ENCODE measurements around the gene SH2D3A.

Gene SH2D3A

DNA sequence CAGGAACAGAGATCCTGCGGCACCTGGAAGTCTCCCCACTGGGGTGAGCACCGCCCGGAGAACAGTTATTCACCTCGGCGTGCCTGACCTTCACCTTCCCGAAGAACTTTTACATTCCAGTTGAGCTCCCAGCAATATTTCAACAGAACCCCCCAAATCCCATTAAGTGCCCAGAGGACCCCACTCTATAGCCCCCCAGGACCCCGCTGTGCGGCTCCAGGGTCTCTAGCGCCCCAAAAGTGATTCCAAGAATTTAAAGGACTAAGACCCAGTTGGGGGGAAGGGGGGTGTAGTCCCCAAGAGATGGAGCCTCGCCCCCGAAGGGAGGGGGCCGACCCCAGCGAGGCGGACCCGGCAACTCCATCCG, 30.3 kb downstream of the SH2D3A start:
- FAIRE-seq, result no peak

DNA sequence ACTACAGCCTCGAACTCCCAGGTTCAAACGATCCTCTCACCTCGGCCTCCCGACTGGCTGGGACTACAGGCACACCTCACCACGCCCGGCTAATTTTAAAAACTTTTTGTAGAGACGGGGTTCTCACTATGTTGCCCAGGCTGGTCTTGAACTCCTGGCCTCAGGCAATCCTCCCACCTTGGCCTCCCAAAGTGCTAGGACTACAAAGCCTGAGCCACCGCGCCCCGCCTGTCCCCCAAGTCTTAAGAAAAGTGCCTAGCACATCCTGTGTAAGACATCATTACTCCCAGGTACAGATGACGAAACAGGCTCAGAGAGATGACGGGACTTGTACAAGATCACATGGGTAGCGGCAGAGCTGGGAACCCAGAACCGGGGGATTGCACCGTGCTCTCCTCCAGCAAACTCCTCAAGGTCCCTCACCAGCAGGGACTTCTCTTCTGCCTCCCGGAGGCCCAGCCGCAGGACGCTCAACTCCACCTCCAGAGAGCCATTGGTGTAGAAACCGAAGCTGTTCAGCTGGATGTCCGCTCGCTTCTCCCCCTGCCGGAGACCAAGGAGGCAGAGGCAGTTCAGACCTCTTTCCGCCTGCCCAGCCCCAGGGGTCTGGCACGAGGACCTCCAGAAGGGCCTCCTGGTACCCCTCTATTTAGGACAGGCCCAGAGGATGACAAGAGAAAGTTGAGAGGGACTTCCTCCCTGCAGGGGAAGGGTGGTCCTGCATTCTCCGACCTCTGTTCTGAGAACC, 30.9 kb downstream of the SH2D3A start:
- no peak for FAIRE-seq

DNA sequence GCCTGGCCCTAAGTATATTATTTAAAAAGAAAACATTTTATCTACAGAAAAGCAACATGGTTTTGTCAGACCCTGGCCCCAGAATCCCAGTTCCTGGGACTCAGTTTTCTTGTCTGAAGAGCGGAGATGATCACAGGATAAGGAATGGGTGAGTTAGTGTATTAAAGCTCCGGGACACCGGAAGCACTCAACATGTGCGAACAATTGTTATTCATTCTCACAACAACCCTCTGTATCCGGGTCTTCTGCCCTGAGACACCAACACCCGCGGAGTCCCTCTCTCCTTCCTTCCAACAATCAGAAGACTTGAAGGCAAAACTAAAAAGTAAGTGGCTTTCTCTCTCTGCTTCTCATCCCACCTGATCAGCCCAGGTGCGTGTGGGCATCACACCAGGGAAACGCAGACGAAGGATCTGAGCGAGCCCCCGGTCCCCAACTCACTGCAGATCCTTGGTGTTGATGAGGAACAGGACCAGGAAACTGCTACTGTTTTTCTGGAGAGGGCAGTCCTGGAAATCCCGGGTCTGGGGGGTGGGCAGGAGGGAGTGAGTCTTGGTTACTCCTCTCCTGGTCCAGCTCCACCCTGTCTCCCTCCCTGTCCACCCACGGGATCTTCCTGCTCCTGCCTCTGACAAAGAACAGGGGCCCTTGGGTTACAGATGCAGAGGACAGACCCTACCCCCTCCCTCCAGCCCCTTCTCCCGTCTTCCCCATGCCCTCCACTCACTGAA, 31.9 kb downstream of the SH2D3A start:
- no peak for FAIRE-seq

DNA sequence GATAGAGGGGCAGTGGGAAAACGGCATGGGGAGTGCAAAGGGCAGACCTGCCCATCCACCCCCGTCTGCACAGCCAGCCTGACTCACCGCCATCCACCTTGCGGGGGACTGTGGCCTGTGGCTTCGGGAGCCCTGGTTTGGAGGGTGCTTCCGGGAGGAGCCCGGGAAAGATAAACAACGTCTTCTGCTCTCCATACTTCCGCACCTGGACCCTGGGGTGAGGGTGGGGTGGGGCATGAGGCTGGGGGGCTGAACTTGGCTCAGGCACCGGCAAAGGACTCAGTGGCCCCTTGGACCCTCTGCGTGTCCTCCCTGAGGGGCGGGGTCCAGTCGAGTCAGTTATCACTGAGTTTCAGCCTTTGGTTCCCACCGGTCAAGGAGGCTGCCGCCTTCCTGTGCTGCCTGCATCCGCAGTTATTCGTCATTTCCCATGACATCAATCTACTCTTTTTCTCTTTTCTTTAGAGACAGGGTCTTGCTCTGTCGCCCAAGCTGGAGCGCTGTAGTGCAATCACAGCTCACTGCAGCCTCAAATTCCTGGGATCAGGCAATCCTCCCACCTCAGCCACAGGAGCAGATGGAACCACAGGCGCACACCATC, 33.0 kb downstream of the SH2D3A start:
- no peak for FAIRE-seq

DNA sequence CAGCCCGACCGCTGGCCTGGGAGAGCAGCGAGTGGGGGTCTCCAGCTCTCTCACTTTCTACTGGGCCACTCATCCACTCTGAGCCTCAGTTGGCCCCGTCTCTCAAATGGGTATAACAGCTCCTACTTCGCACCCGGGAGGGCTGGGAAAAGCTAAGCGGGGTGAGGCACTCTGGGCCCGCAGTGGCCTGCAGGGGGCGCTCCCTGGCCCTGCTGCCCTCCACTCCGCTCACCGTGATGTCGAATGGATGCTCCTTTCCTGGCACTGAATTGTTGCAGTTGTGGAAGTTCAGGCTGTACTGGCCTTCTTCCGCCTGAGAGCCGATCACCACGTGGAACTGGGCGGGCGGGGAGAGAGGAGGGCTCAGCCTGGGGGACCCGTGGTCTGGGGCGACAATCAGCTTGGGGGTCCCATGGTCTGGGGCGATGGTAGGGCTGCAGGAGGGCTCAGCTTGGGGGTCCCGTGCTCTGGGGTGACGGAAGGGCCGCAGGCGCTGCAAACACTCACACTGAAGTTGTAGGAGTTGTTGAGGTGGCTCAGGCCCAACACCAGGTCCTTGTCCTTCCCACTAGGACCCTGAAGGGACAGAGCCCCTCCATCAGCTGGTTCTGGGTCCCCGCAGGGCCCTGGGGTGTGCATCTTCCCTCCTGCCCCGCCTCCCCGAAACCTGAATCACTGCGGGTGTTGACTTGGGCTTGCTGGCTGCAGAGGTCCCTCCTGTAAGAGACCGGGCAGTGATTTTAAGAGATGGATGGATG, 33.7 kb downstream of the SH2D3A start:
- no peak for FAIRE-seq

DNA sequence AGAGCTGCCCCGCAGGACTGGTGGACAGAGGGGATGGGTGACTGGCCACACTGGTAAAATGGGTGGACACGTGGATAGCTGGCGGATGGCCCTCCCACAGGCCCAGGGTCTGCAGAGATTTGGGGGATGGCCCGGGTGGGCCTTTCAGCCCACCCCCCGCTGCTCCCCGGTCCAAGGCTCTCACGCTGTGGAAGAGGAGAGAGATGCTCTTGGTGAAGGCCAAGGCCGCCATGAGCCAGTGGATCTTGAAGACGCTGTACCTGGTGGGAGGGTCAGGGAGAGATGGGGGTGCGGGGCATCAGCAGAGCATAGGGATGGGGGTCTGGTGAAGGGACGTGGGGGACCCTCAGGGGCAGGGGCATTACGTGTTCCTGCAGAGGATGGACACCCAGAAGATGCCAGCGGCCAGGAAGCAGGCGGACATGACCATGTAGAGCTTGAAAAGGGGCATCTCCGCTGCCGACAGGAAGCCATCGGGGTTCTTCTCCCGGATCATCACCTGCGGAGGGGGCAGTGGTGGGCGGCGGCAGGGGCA, 34.4 kb downstream of the SH2D3A start:
- no peak for FAIRE-seq

DNA sequence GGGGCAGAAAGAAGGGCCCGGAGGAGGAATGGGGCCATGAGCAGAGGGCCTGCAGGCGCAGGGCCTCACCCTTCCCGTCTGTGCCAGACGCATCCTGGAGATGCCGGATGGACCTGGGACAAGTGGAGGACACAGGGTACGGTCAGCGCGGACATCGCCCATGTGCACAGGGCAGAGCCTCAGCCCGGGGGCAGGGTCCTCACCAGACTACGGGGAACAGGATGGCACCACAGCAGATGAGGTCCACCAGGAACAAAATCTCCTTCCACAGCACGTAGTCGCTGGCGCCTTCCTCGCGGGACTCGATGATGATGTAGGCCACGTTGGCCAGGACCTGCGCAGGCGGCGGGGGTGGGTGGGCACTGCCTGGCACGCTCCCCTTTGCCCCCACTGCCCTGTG, 35.4 kb downstream of the SH2D3A start:
- no peak for FAIRE-seq

DNA sequence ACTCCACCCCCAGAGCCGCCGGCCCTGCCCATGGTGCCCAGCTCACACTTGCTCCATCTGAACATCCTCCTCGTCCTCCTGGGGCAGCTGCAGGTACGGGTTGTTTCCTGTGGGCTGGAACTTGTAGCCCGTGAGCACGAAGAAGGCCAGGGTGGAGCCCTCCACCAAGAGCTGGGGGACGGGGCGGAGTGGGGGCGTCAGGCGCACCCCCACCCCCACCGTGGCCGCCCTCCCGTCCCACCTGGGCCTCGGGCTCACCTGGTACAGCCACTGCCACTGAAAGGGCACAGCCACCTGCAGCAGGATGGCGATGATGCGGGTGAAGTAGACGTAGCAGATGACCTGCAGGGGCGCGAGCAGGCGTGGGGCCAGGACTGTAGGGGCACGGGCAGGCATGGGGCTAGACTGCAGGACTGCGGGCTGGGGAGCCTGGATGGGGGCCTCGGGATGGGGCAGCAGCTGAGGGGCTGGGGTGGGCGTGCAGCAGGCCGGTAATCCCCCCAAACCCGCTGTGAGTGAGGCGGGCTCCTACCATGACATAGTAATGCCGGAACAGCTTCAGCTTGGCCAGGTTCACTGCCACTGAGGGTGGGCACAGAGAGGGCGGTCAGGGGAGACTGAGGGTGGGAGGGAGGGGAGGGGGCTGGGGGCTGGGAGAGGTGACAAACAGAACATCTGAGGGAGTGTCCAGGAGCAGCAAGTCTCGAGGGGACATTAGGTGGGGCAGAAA, 36.1 kb downstream of the SH2D3A start:
- no peak for FAIRE-seq

DNA sequence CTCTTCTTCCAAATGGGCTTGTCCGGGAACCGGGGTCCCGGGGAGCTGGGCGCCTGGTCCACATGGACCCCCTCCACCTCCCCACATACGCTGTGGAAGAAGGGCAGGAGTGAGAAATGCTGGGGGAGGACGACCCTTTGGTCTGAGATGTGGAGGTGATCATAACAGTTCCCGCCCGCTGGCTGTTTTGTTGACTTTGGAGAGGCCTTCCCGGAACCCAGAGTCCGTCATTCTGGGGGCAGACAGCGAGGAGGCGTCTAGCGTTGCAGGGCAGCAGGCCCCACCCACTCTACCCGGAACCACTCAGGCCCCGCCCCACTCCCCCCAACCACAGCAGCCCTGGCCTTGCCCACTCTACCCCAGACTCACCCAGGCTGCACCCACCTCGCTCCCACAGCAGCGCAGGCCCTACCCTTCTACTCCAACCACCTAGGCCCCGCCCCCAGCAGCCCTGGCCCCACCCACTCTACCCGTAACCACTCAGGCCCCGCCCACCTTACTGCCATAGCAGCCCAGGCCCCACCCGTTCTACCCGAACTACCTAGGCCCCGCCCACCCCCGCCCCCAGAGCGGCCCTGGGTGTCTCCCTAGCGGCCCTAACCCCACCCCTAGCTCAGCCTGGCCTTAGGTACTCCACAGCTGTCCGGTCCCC, 37.0 kb downstream of the SH2D3A start:
- no peak for FAIRE-seq

DNA sequence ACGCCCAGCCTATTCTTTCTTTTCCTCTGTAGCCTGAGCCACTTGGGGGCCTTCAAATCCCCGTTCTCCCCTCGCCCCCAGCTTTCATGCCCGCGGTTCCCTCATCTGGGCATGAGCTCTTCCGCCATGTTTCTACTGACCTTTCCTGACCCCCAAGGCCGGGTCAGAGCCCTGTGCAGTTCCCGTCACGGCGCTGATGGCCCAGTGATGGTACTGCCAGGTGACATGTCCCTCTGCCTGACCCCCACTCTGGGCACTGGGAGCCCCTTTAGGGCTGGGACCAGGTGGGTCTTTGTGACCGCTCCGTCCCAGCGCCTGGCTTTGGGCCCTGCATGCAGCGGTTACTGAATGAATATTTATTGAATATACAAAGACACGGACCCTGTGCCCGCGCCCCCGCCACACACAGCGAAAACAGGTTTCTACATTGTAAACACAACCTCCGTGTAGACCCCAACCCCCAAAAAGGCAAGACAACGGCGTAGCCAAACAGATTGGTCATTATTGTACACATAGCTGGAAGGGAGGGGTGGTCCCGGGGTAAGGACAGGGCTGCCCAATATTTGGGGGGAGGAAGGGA, 37.6 kb downstream of the SH2D3A start:
- FAIRE-seq, result no peak

DNA sequence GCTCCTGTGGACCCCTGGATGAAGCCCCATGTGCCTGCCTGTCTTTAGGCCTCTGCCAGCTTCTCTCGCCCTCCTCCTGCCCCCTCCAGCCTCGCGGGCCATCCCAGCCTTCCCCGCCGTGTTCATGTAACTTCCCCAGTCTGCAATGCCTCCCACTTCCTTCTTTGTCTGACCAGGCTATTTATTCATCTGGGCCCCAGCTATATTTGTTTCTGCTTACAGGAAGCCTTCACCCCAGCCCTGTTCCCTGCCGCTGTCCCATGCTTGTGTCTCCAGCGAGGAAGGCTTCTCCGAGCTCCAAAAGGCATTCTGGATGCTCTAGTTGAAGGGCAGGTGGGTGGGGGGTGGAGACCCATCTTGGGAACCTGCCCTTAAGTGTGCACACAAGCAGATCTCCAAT, 38.9 kb downstream of the SH2D3A start:
- FAIRE-seq, result no peak

DNA sequence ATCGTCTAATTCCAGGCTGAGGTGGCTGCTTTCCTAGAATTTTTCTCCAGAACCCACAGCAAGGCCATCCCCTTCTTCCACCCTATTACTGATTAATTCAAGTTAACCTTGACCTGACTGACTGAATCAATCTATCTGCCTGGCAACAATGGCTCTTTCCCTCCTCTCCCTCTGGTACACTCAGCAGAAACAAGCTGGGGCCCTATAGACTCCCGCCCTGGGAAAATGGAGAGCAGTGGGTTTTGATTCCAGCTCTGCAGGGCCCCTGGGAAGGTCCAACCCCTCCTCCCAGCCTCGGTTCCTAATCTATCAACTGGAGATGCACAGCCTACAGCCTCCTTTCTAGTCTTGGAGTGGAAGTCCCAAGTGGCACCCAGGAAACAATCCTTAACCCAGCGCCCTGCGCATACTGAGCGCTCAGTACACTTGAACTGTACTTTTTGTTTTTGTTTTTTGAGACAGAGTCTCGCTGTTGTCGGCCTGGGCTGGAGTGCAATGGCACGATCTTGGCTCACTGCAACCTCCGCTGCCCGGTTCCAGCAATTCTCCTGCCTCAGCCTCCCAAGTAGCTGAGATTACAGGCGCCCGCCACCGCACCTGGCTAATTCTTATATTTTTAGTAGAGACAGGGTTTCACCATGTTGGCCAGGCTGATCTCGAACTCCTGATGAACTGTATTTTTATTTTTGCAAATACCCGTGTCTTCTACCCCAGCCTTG, 41.6 kb downstream of the SH2D3A start:
- FAIRE-seq, result no peak

DNA sequence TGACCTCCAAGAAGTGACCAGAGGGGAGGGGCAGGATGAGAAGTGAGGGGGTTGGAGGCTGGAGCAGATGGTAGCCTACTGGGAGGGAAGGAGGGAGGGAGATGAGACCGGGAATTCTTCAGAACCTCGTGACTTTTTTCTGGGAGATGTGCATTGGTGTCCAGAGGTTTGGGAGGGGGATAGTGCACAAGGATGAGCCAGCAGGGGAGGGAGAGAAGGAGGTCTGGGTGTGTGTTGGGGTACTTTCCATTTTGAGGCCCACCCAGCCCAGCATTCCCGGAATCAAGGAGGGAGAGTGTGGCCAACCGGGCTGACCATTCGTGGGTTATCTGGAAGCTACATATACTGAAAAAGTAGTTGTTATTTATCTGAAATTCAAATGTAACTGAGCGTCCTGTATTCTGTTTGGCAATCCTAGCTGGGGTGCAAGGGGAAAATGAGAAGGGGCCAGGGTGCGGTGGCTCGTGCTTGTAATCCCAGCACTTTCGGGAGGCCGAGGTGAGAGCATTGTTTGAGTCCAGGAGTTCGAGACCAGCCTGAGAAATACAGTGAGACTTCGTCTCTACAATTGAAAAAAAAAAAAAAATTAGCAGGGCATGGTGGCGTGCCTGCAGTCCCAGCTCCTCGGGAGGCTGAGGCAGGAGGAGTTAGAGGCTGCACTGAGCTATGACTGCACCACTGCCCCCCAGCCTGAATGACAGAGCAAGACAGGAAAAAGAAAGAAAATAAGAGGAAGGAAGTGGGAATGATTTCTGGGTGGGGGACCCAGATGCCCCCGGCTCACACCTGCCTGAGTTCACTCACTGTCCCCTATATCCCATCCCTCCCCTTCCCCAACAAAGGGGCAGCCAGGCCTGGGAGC, 42.4 kb downstream of the SH2D3A start:
- no peak for FAIRE-seq

DNA sequence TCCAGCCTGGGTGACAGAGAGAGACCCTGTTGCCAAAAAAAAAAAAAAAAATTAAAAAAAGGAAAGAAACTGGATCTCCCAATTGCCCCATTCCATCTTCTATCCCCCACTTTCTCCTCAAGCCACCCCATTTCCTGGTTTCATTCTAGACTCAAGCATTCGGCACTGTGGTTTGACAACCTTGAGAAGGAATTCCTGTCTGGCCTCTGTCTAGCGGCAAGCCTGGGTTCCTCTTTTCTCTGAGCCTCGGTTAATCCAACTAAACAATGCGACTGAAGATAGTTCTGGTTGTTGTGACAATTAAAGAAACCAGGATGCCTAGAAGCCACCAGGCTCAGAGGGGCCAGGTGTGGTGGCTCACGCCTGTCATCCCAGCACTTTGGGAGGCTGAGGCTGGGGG, 43.5 kb downstream of the SH2D3A start:
- no peak for FAIRE-seq

DNA sequence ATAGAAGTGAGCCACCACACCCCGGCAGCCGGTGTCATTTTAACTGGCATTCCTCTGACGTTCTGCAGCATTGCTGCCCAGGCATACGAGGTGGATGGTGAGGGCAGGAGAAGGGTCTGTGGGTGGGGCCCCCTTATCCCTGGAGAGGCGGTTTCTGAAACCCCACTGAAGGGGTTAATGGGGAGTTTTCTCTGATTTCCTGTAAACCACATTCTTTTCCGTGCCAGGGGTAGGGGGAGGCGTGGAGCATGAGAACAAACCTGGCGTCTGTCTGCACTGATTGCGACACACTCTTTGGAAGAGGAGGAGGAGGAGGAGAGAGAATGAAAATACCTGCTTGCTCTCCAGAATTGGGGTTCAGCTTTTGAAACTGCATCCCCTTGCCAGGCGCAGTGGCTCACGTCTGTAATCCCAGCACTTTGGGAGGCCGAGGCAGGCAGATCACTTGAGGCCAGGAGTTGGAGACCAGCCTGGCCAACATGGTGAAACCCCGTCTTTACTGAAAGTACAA, 44.1 kb downstream of the SH2D3A start:
- no peak for FAIRE-seq

DNA sequence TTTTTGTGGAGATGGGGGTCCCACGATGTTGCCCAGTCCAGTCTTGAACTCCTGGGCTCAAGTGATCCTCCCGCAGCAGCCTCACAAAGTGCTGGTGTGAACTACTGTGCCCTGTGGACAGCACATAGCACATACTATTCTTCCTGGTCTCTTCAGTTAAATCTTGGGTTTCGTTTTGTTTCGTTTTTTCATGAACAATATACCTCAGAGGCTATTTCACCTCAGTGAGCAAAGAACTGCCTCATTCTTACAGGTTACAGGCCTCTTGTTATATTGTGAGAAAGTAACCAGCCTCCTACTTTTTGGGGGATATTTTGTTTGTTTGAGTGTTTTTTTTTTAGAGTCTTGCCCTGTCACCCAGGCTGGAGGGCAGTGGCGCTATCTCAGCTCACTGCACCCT, 45.5 kb downstream of the SH2D3A start:
- no peak for FAIRE-seq

DNA sequence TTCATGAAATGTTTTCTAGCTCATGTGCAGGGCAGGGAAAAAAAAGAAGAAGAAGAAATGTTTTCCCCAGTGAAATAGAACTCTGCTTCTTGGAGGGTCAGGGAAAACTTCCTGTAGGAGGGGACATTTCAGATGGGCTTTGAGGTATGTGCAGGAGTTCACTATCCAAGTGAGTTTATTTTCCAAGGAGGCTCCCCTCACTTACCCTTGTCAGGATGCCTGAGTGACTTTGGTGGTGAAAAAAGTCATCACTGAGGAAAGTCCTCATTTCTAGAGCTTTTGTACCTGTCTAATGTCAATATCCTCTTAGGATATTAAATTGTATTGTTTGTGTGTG, 46.1 kb downstream of the SH2D3A start:
- FAIRE-seq, result no peak

DNA sequence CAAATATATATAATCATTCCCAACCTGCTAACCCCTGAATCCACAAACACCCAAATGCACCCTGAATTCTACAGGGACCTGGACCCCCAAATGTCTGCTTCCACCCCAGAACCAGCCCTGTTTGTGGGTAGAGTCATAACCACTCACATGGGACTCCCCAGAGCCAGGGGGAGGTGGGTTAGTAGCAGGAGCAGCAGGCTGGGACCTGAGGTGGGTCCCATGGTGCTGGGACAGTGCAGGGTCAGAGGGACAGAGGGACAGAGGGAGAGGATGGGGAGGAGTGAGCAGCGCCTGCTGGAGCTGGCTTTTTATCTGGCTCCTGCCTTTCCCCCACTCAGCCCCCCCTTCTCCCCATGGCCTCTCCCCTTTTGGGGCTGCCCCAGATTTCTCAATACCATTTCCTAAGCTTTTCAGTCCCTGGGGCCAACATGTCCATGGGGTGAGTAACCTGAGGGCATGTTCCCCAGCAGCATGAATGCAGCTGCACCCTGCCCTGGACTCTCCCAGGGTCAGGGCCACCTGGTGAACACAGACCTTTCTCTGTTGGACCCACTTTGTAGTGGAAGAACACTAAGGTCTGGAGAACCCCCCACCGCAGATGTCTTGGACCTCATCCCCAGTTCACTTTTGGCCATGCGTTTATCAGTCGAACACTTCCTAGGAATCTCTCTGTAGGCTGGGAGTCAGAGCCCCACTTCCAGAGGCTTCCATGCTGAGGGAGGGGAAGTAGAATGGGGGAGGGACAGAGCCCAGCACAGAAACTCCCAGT, 46.7 kb downstream of the SH2D3A start, which contains the start of gene C3:
C3 (minus strand) TSS at position 282 of the 769 bp plus-strand sequence; CDS start at position 221, 61 bp downstream.
- no peak for FAIRE-seq

DNA sequence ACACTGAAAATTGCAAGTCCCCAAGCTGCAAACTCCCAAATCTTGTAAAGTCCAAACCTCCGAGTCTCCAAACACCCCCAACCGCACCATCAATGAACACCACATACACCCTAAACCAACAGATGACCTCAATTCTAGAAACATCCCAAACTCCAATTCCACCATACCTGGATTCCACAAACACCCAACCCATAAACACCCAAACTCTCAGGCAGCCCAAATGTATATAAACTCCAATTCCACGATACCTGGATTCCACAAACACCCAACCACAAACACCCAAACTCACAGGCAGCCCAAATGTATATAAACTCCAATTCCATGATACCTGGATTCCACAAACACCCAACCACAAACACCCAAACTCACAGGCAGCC, 47.3 kb downstream of the SH2D3A start:
- FAIRE-seq, result no peak
